ENCODE results near the gene PRPSAP2.

PRPSAP2 gene

DNA sequence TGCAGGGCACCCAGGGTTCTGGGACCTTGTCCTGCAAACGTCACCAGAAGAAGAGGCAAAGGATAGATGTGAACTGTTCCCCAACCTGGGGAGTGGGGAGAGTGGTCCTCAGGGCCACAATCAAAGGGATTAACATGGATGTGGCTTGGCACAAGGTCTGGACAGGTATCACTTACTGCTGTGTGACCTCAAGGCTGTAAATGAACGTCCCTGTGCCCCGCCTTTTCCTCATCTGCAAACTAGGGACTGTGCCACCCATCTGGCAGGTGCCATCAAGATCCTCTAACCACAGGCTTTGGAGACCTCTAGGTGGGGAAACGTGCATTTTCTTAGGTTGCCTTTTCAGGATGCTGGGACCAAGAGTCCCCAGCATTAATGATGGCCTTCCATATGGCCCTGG is 119.1 kb downstream of the PRPSAP2 start:
- Histone ChIP-seq H3K27me3 (ENCODE audit: low read length) (no peaks in the 10 kb centered on the region), H3K9me2 (replicated peaks; ENCODE audit: insufficient read depth, low read length) (no peaks in the 10 kb centered on the region), H3F3A (ENCODE audit: insufficient read depth) (no peaks in the 10 kb centered on the region), H3K27ac (ENCODE audit: low read depth, low read length) (no peak overlapping the region), H2AFZ (ENCODE audit: low read depth, low read length, severe bottlenecking) (no peak overlapping the region), H3K4me3 (ENCODE audit: insufficient read depth, low read length, poor library complexity, severe bottlenecking) (no peak overlapping the region), H3K9me3 (ENCODE audit: insufficient read depth, low read length) (no peaks in the 10 kb centered on the region), H3K36me3 (ENCODE audit: low read length) (no peaks in the 10 kb centered on the region), H4K20me1 (ENCODE audit: low read depth, low read length) (no peaks in the 10 kb centered on the region), H3K9ac (ENCODE audit: low read length) (no peak overlapping the region), H3K79me2 (ENCODE audit: insufficient read depth, low read length) (no peaks in the 10 kb centered on the region), H3K4me2 (ENCODE audit: low read depth, low read length, poor library complexity, severe bottlenecking) (no peak overlapping the region)
- TF ChIP-seq, protein P1, sequence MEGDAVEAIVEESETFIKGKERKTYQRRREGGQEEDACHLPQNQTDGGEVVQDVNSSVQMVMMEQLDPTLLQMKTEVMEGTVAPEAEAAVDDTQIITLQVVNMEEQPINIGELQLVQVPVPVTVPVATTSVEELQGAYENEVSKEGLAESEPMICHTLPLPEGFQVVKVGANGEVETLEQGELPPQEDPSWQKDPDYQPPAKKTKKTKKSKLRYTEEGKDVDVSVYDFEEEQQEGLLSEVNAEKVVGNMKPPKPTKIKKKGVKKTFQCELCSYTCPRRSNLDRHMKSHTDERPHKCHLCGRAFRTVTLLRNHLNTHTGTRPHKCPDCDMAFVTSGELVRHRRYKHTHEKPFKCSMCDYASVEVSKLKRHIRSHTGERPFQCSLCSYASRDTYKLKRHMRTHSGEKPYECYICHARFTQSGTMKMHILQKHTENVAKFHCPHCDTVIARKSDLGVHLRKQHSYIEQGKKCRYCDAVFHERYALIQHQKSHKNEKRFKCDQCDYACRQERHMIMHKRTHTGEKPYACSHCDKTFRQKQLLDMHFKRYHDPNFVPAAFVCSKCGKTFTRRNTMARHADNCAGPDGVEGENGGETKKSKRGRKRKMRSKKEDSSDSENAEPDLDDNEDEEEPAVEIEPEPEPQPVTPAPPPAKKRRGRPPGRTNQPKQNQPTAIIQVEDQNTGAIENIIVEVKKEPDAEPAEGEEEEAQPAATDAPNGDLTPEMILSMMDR (IDR thresholded peaks at IDR 0.05; ENCODE audit: insufficient read depth, low read length, poor library complexity, severe bottlenecking), result no peak
- TF ChIP-seq EZH2phosphoT487 (conservative IDR thresholded peaks at IDR 0.05; ENCODE audit: low read length), result no peak

GRCh38 chr17:18977646-18978045 is 119.7 kb downstream of the PRPSAP2 start:
- no peak overlapping the region for H3K9ac ChIP-seq (ENCODE audit: low read length)

DNA sequence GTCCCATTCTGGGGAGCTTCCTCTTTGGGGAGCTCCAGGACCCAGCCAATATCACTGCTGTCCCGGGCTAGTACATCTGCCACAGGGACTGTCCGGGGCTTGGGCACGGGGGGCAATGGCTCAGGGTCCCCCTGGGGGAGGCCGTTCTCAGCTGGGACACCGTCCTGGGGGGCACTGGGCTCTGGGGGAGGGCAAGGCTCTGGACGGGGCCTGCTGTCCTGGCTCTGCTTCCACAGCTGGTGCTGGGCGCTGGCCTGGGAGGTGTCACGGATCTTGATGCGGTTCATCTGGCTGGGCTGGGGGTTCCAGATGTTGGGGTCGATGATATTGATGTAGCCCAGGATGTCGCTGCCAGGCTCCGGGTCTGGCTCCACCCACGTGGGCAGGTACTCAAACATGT is 120.1 kb downstream of the PRPSAP2 start:
- Histone ChIP-seq H3K27me3 (ENCODE audit: low read length) (no peaks in the 10 kb centered on the region), H3K9ac (ENCODE audit: low read length) (no peak overlapping the region), H3K9me3 (ENCODE audit: insufficient read depth, low read length) (no peaks in the 10 kb centered on the region), H3K4me2 (ENCODE audit: low read depth, low read length, poor library complexity, severe bottlenecking) (no peak overlapping the region), H2AFZ (ENCODE audit: low read depth, low read length, severe bottlenecking) (no peak overlapping the region), H3K9me2 (replicated peaks; ENCODE audit: insufficient read depth, low read length) (no peaks in the 10 kb centered on the region), H3K79me2 (ENCODE audit: insufficient read depth, low read length) (no peaks in the 10 kb centered on the region), H3K27ac (ENCODE audit: low read depth, low read length) (no peak overlapping the region), H4K20me1 (ENCODE audit: low read depth, low read length) (no peaks in the 10 kb centered on the region), H3K4me3 (ENCODE audit: insufficient read depth, low read length, poor library complexity, severe bottlenecking) (no peak overlapping the region), H3F3A (ENCODE audit: insufficient read depth) (no peaks in the 10 kb centered on the region), H3K36me3 (ENCODE audit: low read length) (no peaks in the 10 kb centered on the region)
- no peak for TF ChIP-seq EZH2phosphoT487 (conservative IDR thresholded peaks at IDR 0.05; ENCODE audit: low read length)
- TF ChIP-seq, protein P1 (IDR thresholded peaks at IDR 0.05; ENCODE audit: insufficient read depth, low read length, poor library complexity, severe bottlenecking), result no peak

More at GRCh38 chr17:18977646-18978045, 119.7 kb downstream of the PRPSAP2 start:
- no peaks in the 10 kb centered on the region for H4K20me1 ChIP-seq (ENCODE audit: low read depth, low read length)
- H3K79me2 ChIP-seq (ENCODE audit: insufficient read depth, low read length), result no peaks in the 10 kb centered on the region
- no peaks in the 10 kb centered on the region for H3K27me3 ChIP-seq (ENCODE audit: low read length)
- H3K9me3 ChIP-seq (ENCODE audit: insufficient read depth, low read length), result no peaks in the 10 kb centered on the region
- TF ChIP-seq, protein P1 (IDR thresholded peaks at IDR 0.05; ENCODE audit: insufficient read depth, low read length, poor library complexity, severe bottlenecking), result no peak
- TF ChIP-seq EZH2phosphoT487 (conservative IDR thresholded peaks at IDR 0.05; ENCODE audit: low read length), result no peak
- H3F3A ChIP-seq (ENCODE audit: insufficient read depth), result no peaks in the 10 kb centered on the region
- no peaks in the 10 kb centered on the region for H3K9me2 ChIP-seq (replicated peaks; ENCODE audit: insufficient read depth, low read length)
- H3K36me3 ChIP-seq (ENCODE audit: low read length), result no peaks in the 10 kb centered on the region
- no peak overlapping the region for H3K4me3 ChIP-seq (ENCODE audit: insufficient read depth, low read length, poor library complexity, severe bottlenecking)
- no peak overlapping the region for H2AFZ ChIP-seq (ENCODE audit: low read depth, low read length, severe bottlenecking)
- H3K4me2 ChIP-seq (ENCODE audit: low read depth, low read length, poor library complexity, severe bottlenecking), result no peak overlapping the region
- H3K27ac ChIP-seq (ENCODE audit: low read depth, low read length), result no peak overlapping the region

All from SU-DHL-6 (cell line).